B cell (primary cell): ENCODE results near the gene APMAP. TPM values are rescaled to one million over a fixed set of nuclear protein-coding genes. Genes with fewer than 3 reads are reported as not detected.

Experiments
- ATAC-seq: fragments of 200-7000 bp; cut with Tn5 transposase; one replicate; pipeline ENCODE4 v1.10.0; 2021; ENCODE audit warnings: low read depth, mild to moderate bottlenecking, moderate number of reproducible peaks, moderate library complexity
- CTCF ChIA-PET: fragments of 350-600 bp; sonication (Branson Sonifier 250); formaldehyde crosslinking; loops from one replicate; lab custom pipeline; 2021; ENCODE audit warnings: antibody characterized with exemption, inconsistent platforms; lab: Charles Lee
- POLR2A ChIA-PET: fragments of 350-600 bp; sonication (Branson Sonifier 250); formaldehyde crosslinking; loops from one replicate; lab custom pipeline; 2021; ENCODE audit warnings: antibody characterized with exemption; lab: Charles Lee
- DNase-seq: peaks from one replicate; pipeline ENCODE4 v3.0.0; 2013
- H2AFZ ChIP-seq: 2 replicates; pipeline ENCODE4 v1.6.1; 2012; ENCODE audit warnings: mild to moderate bottlenecking, low read depth, low read length; ENCODE audit not compliant: insufficient read depth, poor library complexity, severe bottlenecking
- H3K27ac ChIP-seq, 2 donors: 1 replicate in 1 of 2; 2 replicates in 1 of 2; pipeline ENCODE4 v1.5.1; 2012 to 2013; ENCODE audit warnings: low read length in 2 of 2, mild to moderate bottlenecking in 2 of 2, moderate library complexity in 1 of 2
- H3K27me3 ChIP-seq, 4 experiments: fragments of 200-600 bp in 1 of 4; sonication (generic) in 1 of 4; replicated peaks in 1 of 4; 1 replicate in 2 of 4; 2 replicates in 2 of 4; pipeline versions ENCODE4 v1.6.1 to v1.7.0; 2013 to 2016; ENCODE audit warnings: low read length in 3 of 4, mild to moderate bottlenecking in 2 of 4, mixed read lengths in 1 of 4, moderate library complexity in 1 of 4; ENCODE audit not compliant: insufficient read depth in 4 of 4, control insufficient read depth in 3 of 4; ENCODE audit errors: control extremely low read depth in 1 of 4
- H3K36me3 ChIP-seq, 2 experiments: replicated peaks in 1 of 2; 1 replicate in 1 of 2; 2 replicates in 1 of 2; pipeline versions ENCODE4 v1.6.1 to v1.7.1; 2013; ENCODE audit warnings: low read length in 1 of 2; ENCODE audit not compliant: insufficient read depth in 2 of 2, control insufficient read depth in 1 of 2; ENCODE audit errors: control extremely low read depth in 1 of 2, extremely low read depth in 1 of 2
- H3K4me1 ChIP-seq, 2 donors: fragments of 200-600 bp in 1 of 2; sonication (generic) in 1 of 2; 1 replicate in 1 of 2; 2 replicates in 1 of 2; pipeline versions ENCODE4 v1.5.1 to v1.6.1; 2013 to 2017; ENCODE audit warnings: low read length in 2 of 2; ENCODE audit not compliant: control insufficient read depth in 2 of 2, insufficient read depth in 2 of 2
- H3K4me2 ChIP-seq: replicated peaks from 2 replicates; pipeline ENCODE3; 2012; ENCODE audit warnings: mild to moderate bottlenecking, low read depth, low read length; ENCODE audit not compliant: poor library complexity, severe bottlenecking
- H3K4me3 ChIP-seq, 5 experiments: fragments of 200-600 bp in 1 of 5; sonication (generic) in 1 of 5; 1 replicate in 3 of 5; 2 replicates in 2 of 5; pipeline versions ENCODE4 v1.5.1 to v1.7.0; 2011 to 2016; ENCODE audit warnings: low read length in 4 of 5, mild to moderate bottlenecking in 4 of 5, low read depth in 2 of 5, control low read depth in 1 of 5, moderate library complexity in 1 of 5; ENCODE audit not compliant: insufficient read depth in 1 of 5; ENCODE audit errors: control extremely low read depth in 1 of 5, extremely low read depth in 1 of 5
- H3K79me2 ChIP-seq: fragments of 200-600 bp; sonication (generic); one replicate; pipeline ENCODE4 v1.6.0; 2016; ENCODE audit warnings: low read length; ENCODE audit not compliant: control insufficient read depth, insufficient read depth
- H3K9ac ChIP-seq: fragments of 200-600 bp; sonication (generic); 2 replicates; pipeline ENCODE4 v1.6.1; 2017; ENCODE audit warnings: mild to moderate bottlenecking, low read length, moderate library complexity
- H3K9me3 ChIP-seq, 3 donors: one replicate each; pipeline versions ENCODE4 v1.6.1 to v1.7.1; 2013; ENCODE audit warnings: low read length in 2 of 3; ENCODE audit not compliant: control insufficient read depth in 2 of 3, insufficient read depth in 1 of 3; ENCODE audit errors: control extremely low read depth in 1 of 3
- H4K20me1 ChIP-seq: 2 replicates; pipeline ENCODE4 v1.6.0; 2012; ENCODE audit warnings: mild to moderate bottlenecking, low read length; ENCODE audit not compliant: insufficient read depth, control insufficient read depth, poor library complexity, severe bottlenecking
- H3K27ac Mint-ChIP-seq: one replicate; pipeline ENCODE4 v1.8.0; 2021; ENCODE audit warnings: mixed read lengths
- H3K27me3 Mint-ChIP-seq: one replicate; pipeline ENCODE4 v1.8.0; 2021; ENCODE audit warnings: mixed read lengths
- H3K4me1 Mint-ChIP-seq: one replicate; pipeline ENCODE4 v1.8.0; 2021; ENCODE audit warnings: mixed read lengths
- H3K4me3 Mint-ChIP-seq: one replicate; pipeline ENCODE4 v1.8.0; 2021; ENCODE audit warnings: mixed read lengths
- H3K9me3 Mint-ChIP-seq: one replicate; pipeline ENCODE4 v1.8.0; 2022; ENCODE audit warnings: mixed read lengths; ENCODE audit not compliant: insufficient read depth
- EZH2 ChIP-seq: IDR thresholded peaks from 2 replicates; pipeline ENCODE4 v1.6.1; 2012; ENCODE audit warnings: borderline replicate concordance, low read depth, mild to moderate bottlenecking, moderate library complexity, low read length; ENCODE audit not compliant: insufficient read depth, poor library complexity, severe bottlenecking
- WGBS: methylation state at CpG from one replicate; pipeline ENCODE4 v1.1.5; 2013; ENCODE audit warnings: missing lambda C conversion rate; ENCODE audit not compliant: insufficient coverage; 5-methylcytosine and 5-hydroxymethylcytosine counted together
- intact Hi-C: fragments of 100-400 bp; cut with micrococcal nuclease; formaldehyde crosslinking; loops from one replicate; pipeline ENCODE4 v1.10.0; 2022
- polyA plus RNA-seq: library from polyadenylated mRNA; depleted of rRNA; stranded (reverse); fragments of >200 nt; gene quantifications from 2 replicates; pipeline ENCODE4 v1.2.3, GENCODE V29; 2012
- total RNA-seq, 2 donors: library from RNA; stranded (reverse); fragments of 120-200 nt in 1 of 2; gene quantifications; 1 replicate in 1 of 2; 2 replicates in 1 of 2; pipeline versions ENCODE4 v1.2.3 to v1.2.4, GENCODE V29; 2013 to 2022
- TF ChIP-seq, protein P1 (sequence below): fragments of 200-600 bp; IDR thresholded peaks from one replicate; pipeline ENCODE4 v1.8.0; 2022; ENCODE audit warnings: antibody characterized with exemption, mild to moderate bottlenecking

Gene APMAP
- total and polyA plus RNA-seq, 2 donors (not counting 1 experiment from before 2014, with no cell fraction given), result 9.1 to 28.0 TPM

DNA sequence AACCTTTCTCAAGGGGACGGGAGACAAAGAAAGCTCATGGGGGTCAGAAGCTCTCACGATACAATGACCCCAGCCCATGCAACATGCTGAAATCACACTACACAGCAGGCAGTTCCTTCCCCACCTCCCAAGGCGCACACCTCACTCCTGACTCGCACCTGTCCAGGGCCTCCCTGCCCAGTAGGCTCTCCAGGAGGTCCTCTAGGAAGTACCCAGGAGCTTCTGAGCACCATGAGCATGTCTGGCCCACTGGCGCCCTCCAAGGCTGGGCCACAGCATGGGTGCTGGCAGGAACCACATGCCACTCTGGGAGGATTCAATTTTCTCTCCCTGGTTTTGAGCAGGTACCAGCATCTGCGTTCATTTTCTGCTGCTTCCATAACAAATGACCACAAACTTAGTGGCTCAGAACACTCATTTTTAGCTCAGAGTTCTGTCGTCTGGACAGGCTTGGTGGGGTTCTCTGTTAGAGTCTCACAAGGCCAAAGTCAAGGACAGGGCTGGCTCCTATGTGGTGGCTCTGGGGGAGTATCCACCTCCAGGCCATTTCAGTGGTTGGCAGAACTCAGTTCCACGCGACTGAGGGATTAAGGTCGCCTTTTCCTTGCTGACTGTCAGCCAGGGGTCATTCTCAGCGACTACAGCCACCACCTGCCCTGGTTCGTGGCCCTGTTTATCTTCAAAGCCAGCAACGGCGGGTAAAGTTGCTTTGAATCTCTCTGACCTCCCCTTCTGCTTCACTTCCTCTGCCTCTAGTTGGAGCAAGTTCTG lies 32.7 kb upstream of the APMAP start:
- Histone ChIP-seq H3K4me1 (peaks cover 0 to 5% of the 10 kb centered on the region in 2 donors), H4K20me1 (peaks cover 84% of the 10 kb centered on the region), H3K4me2 (no peak overlapping the region), H2AFZ (no peak overlapping the region), H3K9ac (no peak overlapping the region), H3K9me3 (no peaks in the 10 kb centered on the region), H3K27me3 (no peaks in the 10 kb centered on the region), H3K79me2 (peaks cover 92% of the 10 kb centered on the region), H3K27ac (no peak overlapping the region), H3K4me3 (no peak overlapping the region), H3K36me3 (peaks cover 0 to 81% of the 10 kb centered on the region in 2 experiments)
- Mint-ChIP-seq H3K27ac (no peak overlapping the region), H3K4me3 (no peak overlapping the region), H3K27me3 (no peaks in the 10 kb centered on the region), H3K4me1 (peaks cover 18% of the 10 kb centered on the region), H3K9me3 (no peaks in the 10 kb centered on the region)
- ATAC-seq (no peak), DNase-seq (no peak)
- intact Hi-C loops, result no loop called here
- ChIA-PET POLR2A (no interaction called here), CTCF (interaction anchor here (1.4 kb wide), 1 partner anchor 12 kb away, joined by 3 read pairs; no protein-coding TSS in a partner anchor)
- TF ChIP-seq EZH2, result no peak
- TF ChIP-seq, protein P1, sequence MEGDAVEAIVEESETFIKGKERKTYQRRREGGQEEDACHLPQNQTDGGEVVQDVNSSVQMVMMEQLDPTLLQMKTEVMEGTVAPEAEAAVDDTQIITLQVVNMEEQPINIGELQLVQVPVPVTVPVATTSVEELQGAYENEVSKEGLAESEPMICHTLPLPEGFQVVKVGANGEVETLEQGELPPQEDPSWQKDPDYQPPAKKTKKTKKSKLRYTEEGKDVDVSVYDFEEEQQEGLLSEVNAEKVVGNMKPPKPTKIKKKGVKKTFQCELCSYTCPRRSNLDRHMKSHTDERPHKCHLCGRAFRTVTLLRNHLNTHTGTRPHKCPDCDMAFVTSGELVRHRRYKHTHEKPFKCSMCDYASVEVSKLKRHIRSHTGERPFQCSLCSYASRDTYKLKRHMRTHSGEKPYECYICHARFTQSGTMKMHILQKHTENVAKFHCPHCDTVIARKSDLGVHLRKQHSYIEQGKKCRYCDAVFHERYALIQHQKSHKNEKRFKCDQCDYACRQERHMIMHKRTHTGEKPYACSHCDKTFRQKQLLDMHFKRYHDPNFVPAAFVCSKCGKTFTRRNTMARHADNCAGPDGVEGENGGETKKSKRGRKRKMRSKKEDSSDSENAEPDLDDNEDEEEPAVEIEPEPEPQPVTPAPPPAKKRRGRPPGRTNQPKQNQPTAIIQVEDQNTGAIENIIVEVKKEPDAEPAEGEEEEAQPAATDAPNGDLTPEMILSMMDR, result no peak
- 95% methylated on average over 10 of the region's 14 CpGs for WGBS

DNA sequence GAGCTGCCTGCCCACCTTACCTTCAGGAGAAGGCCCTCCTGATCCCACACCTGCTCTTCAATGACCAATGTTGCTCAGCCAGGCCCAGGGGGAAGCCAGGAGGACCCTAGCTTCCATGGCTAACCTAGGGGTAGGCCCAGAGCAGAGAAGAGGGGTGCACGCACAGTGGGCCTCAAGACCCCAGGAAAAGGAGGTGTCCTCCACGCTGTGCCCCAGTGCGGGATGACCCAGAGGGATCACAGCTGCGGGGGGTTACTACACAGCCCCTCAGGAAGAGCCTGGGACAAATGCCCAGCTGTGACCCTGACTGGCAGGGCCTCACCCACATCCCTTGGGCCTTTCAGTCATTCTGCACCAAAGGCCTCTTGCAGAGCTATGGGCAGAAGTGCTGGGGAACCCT lies 31.6 kb upstream of the APMAP start:
- ATAC-seq (no peak), DNase-seq (no peak)
- TF ChIP-seq, protein P1, result no peak
- TF ChIP-seq EZH2, result no peak
- Mint-ChIP-seq H3K4me3 (no peak overlapping the region), H3K4me1 (peaks cover 16% of the 10 kb centered on the region), H3K9me3 (no peaks in the 10 kb centered on the region), H3K27me3 (no peaks in the 10 kb centered on the region), H3K27ac (no peak overlapping the region)
- H3K4me1 ChIP-seq, result peaks cover 0 to 5% of the 10 kb centered on the region in 2 donors
- no peaks in the 10 kb centered on the region for H3K9me3 ChIP-seq
- H3K27me3 ChIP-seq, result no peaks in the 10 kb centered on the region
- H3K9ac ChIP-seq, result no peak overlapping the region
- WGBS, result 99% methylated on average over 4 of the region's 4 CpGs
- peaks cover 0 to 81% of the 10 kb centered on the region in 2 experiments for H3K36me3 ChIP-seq
- H3K79me2 ChIP-seq, result peaks cover 91% of the 10 kb centered on the region
- H2AFZ ChIP-seq, result no peak overlapping the region
- H4K20me1 ChIP-seq, result peaks cover 90% of the 10 kb centered on the region
- CTCF ChIA-PET, result interaction anchor here (0.8 to 1.4 kb wide), 3 partner anchors 15 to 41 kb away, joined by 3 to 4 read pairs (median 3); no protein-coding TSS in a partner anchor
- POLR2A ChIA-PET, result no interaction called here
- intact Hi-C loops, result no loop called here
- H3K4me3 ChIP-seq, result no peak overlapping the region
- no peak overlapping the region for H3K27ac ChIP-seq
- H3K4me2 ChIP-seq, result no peak overlapping the region
